Neuronal stem cell (in vitro differentiated cells): ENCODE results near the gene ELAVL3.
"Not testable (repeated sequence)": the region's sequence is repeated elsewhere in the genome, so short reads cannot be mapped to it uniquely, and the experiment has no call there.

Experiments used
- DNase-seq: peaks from one replicate; pipeline ENCODE4 v3.0.0-alpha.2; 2013; ENCODE audit warnings: low spot score
- H2AFZ ChIP-seq: one replicate; pipeline ENCODE4 v1.6.1; 2013; ENCODE audit warnings: mild to moderate bottlenecking, low read length, inconsistent platforms
- H2AK5ac ChIP-seq: 2 replicates; pipeline ENCODE4 v1.6.1; 2013; ENCODE audit warnings: low read depth, mild to moderate bottlenecking, inconsistent platforms, low read length, moderate library complexity, mixed read lengths
- H2BK120ac ChIP-seq: 2 replicates; pipeline ENCODE4 v1.6.1; 2013; ENCODE audit warnings: low read depth, mild to moderate bottlenecking, inconsistent platforms, low read length, moderate library complexity, mixed read lengths
- H2BK12ac ChIP-seq: one replicate; pipeline ENCODE4 v1.6.1; 2013; ENCODE audit warnings: low read length, inconsistent platforms
- H2BK15ac ChIP-seq: 2 replicates; pipeline ENCODE4 v1.6.1; 2013; ENCODE audit warnings: mild to moderate bottlenecking, low read length, inconsistent platforms, mixed read lengths
- H2BK5ac ChIP-seq: one replicate; pipeline ENCODE4 v1.6.1; 2013; ENCODE audit warnings: inconsistent platforms, mild to moderate bottlenecking, low read length, moderate library complexity
- H3K14ac ChIP-seq: one replicate; pipeline ENCODE4 v1.6.1; 2013; ENCODE audit warnings: low read length, inconsistent platforms
- H3K18ac ChIP-seq: 2 replicates; pipeline ENCODE4 v1.6.1; 2013; ENCODE audit warnings: low read length, inconsistent platforms
- H3K23ac ChIP-seq: 2 replicates; pipeline ENCODE4 v1.6.1; 2013; ENCODE audit warnings: low read depth, mild to moderate bottlenecking, mixed read lengths, low read length, inconsistent platforms; ENCODE audit not compliant: poor library complexity
- H3K27ac ChIP-seq: replicated peaks from 3 replicates; pipeline ENCODE4 v1.5.1; 2013; ENCODE audit warnings: low read length, inconsistent platforms
- H3K27me3 ChIP-seq, 3 experiments: 2 replicates each; pipeline ENCODE4 v1.6.1; 2013; ENCODE audit warnings: low read length in 3 of 3, mild to moderate bottlenecking in 2 of 3, inconsistent platforms in 1 of 3, low read depth in 1 of 3, mixed read lengths in 1 of 3, moderate library complexity in 1 of 3; ENCODE audit not compliant: control insufficient read depth in 3 of 3, insufficient read depth in 3 of 3
- H3K36me3 ChIP-seq, 2 donors: replicated peaks in 1 of 2; 2 replicates each; pipeline ENCODE4 v1.6.1; 2013; ENCODE audit warnings: low read length in 2 of 2; ENCODE audit not compliant: control insufficient read depth in 2 of 2, insufficient read depth in 2 of 2
- H3K4ac ChIP-seq: 2 replicates; pipeline ENCODE4 v1.6.1; 2013; ENCODE audit warnings: inconsistent platforms, mild to moderate bottlenecking, low read length, moderate library complexity
- H3K4me1 ChIP-seq, 2 donors: 1 replicate in 1 of 2; 2 replicates in 1 of 2; pipeline ENCODE4 v1.6.1; 2013; ENCODE audit warnings: low read length in 2 of 2, low read depth in 1 of 2; ENCODE audit not compliant: control insufficient read depth in 2 of 2, insufficient read depth in 1 of 2
- H3K4me2 ChIP-seq: one replicate; pipeline ENCODE4 v1.6.1; 2013; ENCODE audit warnings: mild to moderate bottlenecking, low read length, inconsistent platforms; ENCODE audit not compliant: insufficient read depth, poor library complexity, severe bottlenecking
- H3K4me3 ChIP-seq, 2 donors: 2 replicates each; pipeline ENCODE4 v1.5.1; 2013; ENCODE audit warnings: low read length in 2 of 2, mild to moderate bottlenecking in 2 of 2, inconsistent platforms in 1 of 2, moderate library complexity in 1 of 2
- H3K79me1 ChIP-seq: one replicate; pipeline ENCODE4 v1.6.1; 2013; ENCODE audit warnings: low read depth, mild to moderate bottlenecking, inconsistent platforms, low read length, moderate library complexity
- H3K9ac ChIP-seq: one replicate; pipeline ENCODE4 v1.6.1; 2013; ENCODE audit warnings: mild to moderate bottlenecking, low read depth, low read length, inconsistent platforms; ENCODE audit not compliant: poor library complexity
- H3K9me3 ChIP-seq, 2 donors: replicated peaks in 1 of 2; 2 replicates each; pipeline versions ENCODE3 to v1.6.1; 2013; ENCODE audit warnings: low read length in 2 of 2, mild to moderate bottlenecking in 2 of 2, inconsistent platforms in 1 of 2, low read depth in 1 of 2, mixed read lengths in 1 of 2, moderate library complexity in 1 of 2; ENCODE audit not compliant: control insufficient read depth in 2 of 2, insufficient read depth in 1 of 2
- H4K8ac ChIP-seq: one replicate; pipeline ENCODE4 v1.6.1; 2013; ENCODE audit warnings: low read depth, mild to moderate bottlenecking, inconsistent platforms, low read length, moderate library complexity
- H4K91ac ChIP-seq: one replicate; pipeline ENCODE4 v1.6.1; 2013; ENCODE audit warnings: low read length, low read depth, mild to moderate bottlenecking, inconsistent platforms; ENCODE audit not compliant: poor library complexity
- WGBS, 2 donors: extraction: QIAGEN DNeasy Blood & Tissue Kit; methylation state at CpG; one replicate each; pipeline ENCODE4 v1.1.7; 2013; ENCODE audit warnings: missing lambda C conversion rate in 2 of 2, mixed read lengths in 1 of 2; ENCODE audit not compliant: insufficient read length in 2 of 2, insufficient replicate concordance in 1 of 2; ENCODE audit errors: extremely low coverage in 2 of 2; 5-methylcytosine and 5-hydroxymethylcytosine counted together

The ELAVL3 gene

GRCh38 chr19:11461453-11461852, 19.4 kb downstream of the ELAVL3 start:
- no peak overlapping the region for H4K91ac ChIP-seq
- no CpG with 5 or more reads among the region's 2 CpGs for WGBS, 2 donors
- no peak overlapping the region for H2BK120ac ChIP-seq
- H2AK5ac ChIP-seq = no peak overlapping the region
- no peak overlapping the region for H2BK5ac ChIP-seq
- no peak overlapping the region for H3K4me2 ChIP-seq
- no peak overlapping the region for H2BK15ac ChIP-seq
- no peak overlapping the region for H3K23ac ChIP-seq
- no peak overlapping the region for H4K8ac ChIP-seq
- H3K4me1 ChIP-seq = peaks cover 2 to 9% of the 10 kb centered on the region in 2 donors
- peaks cover 9% of the 10 kb centered on the region for H3K79me1 ChIP-seq
- no peak overlapping the region for H3K14ac ChIP-seq
- H3K4ac ChIP-seq = no peak overlapping the region
- no peak overlapping the region for H2BK12ac ChIP-seq
- H3K9me3 ChIP-seq = peaks cover 0 to 6% of the 10 kb centered on the region in 2 donors
- no peak overlapping the region for H3K4me3 ChIP-seq
- DNase-seq = no peak
- H3K18ac ChIP-seq = no peak overlapping the region
- H2AFZ ChIP-seq = no peak overlapping the region
- H3K27me3 ChIP-seq = peaks cover 0 to 4% (median 0%) of the 10 kb centered on the region in 3 experiments
- no peak overlapping the region for H3K9ac ChIP-seq
- no peak overlapping the region for H3K27ac ChIP-seq
- peaks cover 1 to 89% of the 10 kb centered on the region in 2 donors for H3K36me3 ChIP-seq

- no peak for DNase-seq
- Histone ChIP-seq H3K9ac (no peak overlapping the region), H2BK12ac (no peak overlapping the region), H3K36me3 (peaks cover 1 to 86% of the 10 kb centered on the region in 2 donors), H3K4me2 (no peak overlapping the region), H3K9me3 (peaks cover 0 to 6% of the 10 kb centered on the region in 2 donors), H2BK15ac (no peak overlapping the region), H3K4me3 (no peak overlapping the region), H2AK5ac (no peak overlapping the region), H3K27ac (no peak overlapping the region), H4K91ac (no peak overlapping the region), H3K27me3 (peaks cover 0 to 4% (median 0%) of the 10 kb centered on the region in 3 experiments), H3K18ac (no peak overlapping the region), H3K23ac (no peak overlapping the region), H3K14ac (no peak overlapping the region), H3K79me1 (peaks cover 9% of the 10 kb centered on the region), H2BK120ac (no peak overlapping the region), H2BK5ac (no peak overlapping the region), H3K4ac (no peak overlapping the region), H2AFZ (no peak overlapping the region), H3K4me1 (peaks cover 0 to 5% of the 10 kb centered on the region in 2 donors), H4K8ac (peak overlapping the region; percentile 96)
- no CpG with 5 or more reads among the region's 4 CpGs for WGBS, 2 donors
These were observed 20.6 kb downstream of the ELAVL3 start for GRCh38 chr19:11460207-11460606.

- H3K4me3 ChIP-seq, H4K8ac ChIP-seq, H2AFZ ChIP-seq, H2BK12ac ChIP-seq, H3K23ac ChIP-seq, H2AK5ac ChIP-seq, H3K9me3 ChIP-seq, H3K27ac ChIP-seq, DNase-seq, H3K79me1 ChIP-seq, H2BK120ac ChIP-seq, H2BK5ac ChIP-seq, H3K18ac ChIP-seq, H3K27me3 ChIP-seq, H2BK15ac ChIP-seq, H3K4me2 ChIP-seq, H3K4me1 ChIP-seq, H3K14ac ChIP-seq, H3K9ac ChIP-seq, H4K91ac ChIP-seq, H3K4ac ChIP-seq: not testable (repeated sequence)
- peaks cover 0 to 84% of the 10 kb centered on the region in 2 donors for H3K36me3 ChIP-seq
- no CpG with 5 or more reads among the region's 11 CpGs for WGBS, 2 donors
These were observed 21.9 kb downstream of the ELAVL3 start for GRCh38 chr19:11458912-11459311.

GRCh38 chr19:11458236-11458900, 22.5 kb downstream of the ELAVL3 start:
- H2AK5ac ChIP-seq = no peak overlapping the region
- H3K9ac ChIP-seq = peak overlapping the region; percentile 74
- no peak overlapping the region for H2BK120ac ChIP-seq
- peaks cover 0 to 82% of the 10 kb centered on the region in 2 donors for H3K36me3 ChIP-seq
- H4K8ac ChIP-seq = no peak overlapping the region
- H3K27me3 ChIP-seq = no peaks in the 10 kb centered on the region
- H2BK5ac ChIP-seq = peak overlapping the region; percentile 30
- H2AFZ ChIP-seq = no peak overlapping the region
- no peak overlapping the region for H2BK15ac ChIP-seq
- H3K9me3 ChIP-seq = no peaks in the 10 kb centered on the region
- H3K18ac ChIP-seq = peak overlapping the region; percentile 53
- H3K23ac ChIP-seq = peak overlapping the region; percentile 75
- DNase-seq = no peak
- peaks cover 0 to 2% of the 10 kb centered on the region in 2 donors for H3K4me1 ChIP-seq
- H4K91ac ChIP-seq = no peak overlapping the region
- WGBS, 2 donors = no CpG with 5 or more reads among the region's 19 CpGs
- no peak overlapping the region for H2BK12ac ChIP-seq
- H3K4ac ChIP-seq = no peak overlapping the region
- peak overlapping the region in 1 of 2 donors; percentile 45 for H3K4me3 ChIP-seq
- H3K27ac ChIP-seq = no peak overlapping the region
- H3K79me1 ChIP-seq = peaks cover 3% of the 10 kb centered on the region
- H3K14ac ChIP-seq = peak overlapping the region; percentile 25
- H3K4me2 ChIP-seq = no peak overlapping the region
